Adrenal gland (tissue), 5 donors: ENCODE measurements around the gene GPC4.

Source experiments
- CTCF ChIP-seq, 6 experiments: fragments of 450-650 bp in 4 of 6; fragments of 200-600 bp in 2 of 6; sonication (generic) in 1 of 6; IDR thresholded peaks; 1 replicate in 5 of 6; 2 replicates in 1 of 6; pipeline versions ENCODE4 v1.5.1 to v1.8.0; 2016 to 2021; ENCODE audit warnings: antibody characterized with exemption in 6 of 6, mild to moderate bottlenecking in 2 of 6, moderate library complexity in 1 of 6
- POLR2A ChIP-seq, 2 donors: fragments of 450-650 bp; IDR thresholded peaks; one replicate each; pipeline ENCODE4 v1.6.1; 2017; ENCODE audit warnings: antibody characterized with exemption in 2 of 2, mild to moderate bottlenecking in 2 of 2, moderate library complexity in 1 of 2
- donor health status: DM: no; HTN: no; CAD: no.

DNA sequence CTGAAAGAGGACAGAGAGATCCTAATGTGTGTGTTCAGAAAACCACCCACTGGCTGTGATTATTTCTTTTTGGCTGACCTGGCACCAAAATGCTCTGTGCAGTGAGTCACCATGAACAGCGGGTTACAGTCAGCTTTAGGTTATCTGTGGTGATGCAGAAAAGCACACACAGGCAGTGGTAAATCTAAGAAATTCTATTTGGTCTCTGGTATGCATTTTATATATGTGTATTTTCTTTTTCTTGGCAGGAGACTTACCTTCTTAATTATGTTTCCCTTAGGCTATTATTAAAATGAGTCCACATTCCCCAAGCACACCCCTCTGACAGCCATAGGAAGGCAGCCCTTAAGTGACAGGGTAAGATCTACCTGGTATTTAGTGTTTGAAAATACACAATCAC is 118.0 kb downstream of the GPC4 start:
- TF ChIP-seq CTCF (IDR thresholded peaks at IDR 0.05): no peak
- TF ChIP-seq POLR2A (IDR thresholded peaks at IDR 0.05): no peak
